ENCODE data around the gene ANKHD1.

Gene ANKHD1

DNA sequence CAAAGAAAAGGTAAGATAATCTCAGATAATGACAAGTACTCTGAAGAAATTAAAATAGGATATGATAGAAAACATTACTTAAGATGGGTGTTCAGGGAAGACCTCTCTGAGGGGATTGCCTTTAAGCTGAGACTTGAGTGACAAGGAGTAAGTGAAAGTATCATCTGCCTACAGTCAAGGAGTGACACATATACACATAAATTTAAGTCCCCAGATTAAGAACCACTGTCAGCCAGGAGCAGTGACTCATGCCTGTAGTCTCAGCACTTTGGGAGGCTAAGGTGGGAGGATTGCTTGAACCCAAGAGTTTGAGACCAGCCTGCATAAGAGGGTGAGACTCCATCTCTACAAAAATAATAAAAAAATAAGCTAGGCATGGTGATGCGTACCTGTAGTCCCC lies 19.7 kb upstream of the ANKHD1 start:
- H3K4me3 ChIP-seq (replicated peaks; ENCODE audit: low read depth, low read length): no peak overlapping the region
- TF ChIP-seq, protein P1, sequence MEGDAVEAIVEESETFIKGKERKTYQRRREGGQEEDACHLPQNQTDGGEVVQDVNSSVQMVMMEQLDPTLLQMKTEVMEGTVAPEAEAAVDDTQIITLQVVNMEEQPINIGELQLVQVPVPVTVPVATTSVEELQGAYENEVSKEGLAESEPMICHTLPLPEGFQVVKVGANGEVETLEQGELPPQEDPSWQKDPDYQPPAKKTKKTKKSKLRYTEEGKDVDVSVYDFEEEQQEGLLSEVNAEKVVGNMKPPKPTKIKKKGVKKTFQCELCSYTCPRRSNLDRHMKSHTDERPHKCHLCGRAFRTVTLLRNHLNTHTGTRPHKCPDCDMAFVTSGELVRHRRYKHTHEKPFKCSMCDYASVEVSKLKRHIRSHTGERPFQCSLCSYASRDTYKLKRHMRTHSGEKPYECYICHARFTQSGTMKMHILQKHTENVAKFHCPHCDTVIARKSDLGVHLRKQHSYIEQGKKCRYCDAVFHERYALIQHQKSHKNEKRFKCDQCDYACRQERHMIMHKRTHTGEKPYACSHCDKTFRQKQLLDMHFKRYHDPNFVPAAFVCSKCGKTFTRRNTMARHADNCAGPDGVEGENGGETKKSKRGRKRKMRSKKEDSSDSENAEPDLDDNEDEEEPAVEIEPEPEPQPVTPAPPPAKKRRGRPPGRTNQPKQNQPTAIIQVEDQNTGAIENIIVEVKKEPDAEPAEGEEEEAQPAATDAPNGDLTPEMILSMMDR (IDR thresholded peaks at IDR 0.05; ENCODE audit: insufficient read depth, low read length, poor library complexity, severe bottlenecking): no peak
- H3K36me3 ChIP-seq (ENCODE audit: control insufficient read depth, insufficient read depth, low read length): no peaks in the 10 kb centered on the region
- no peak for DNase-seq (ENCODE audit: extremely low read depth, insufficient read length)
- no peaks in the 10 kb centered on the region for H3K27me3 ChIP-seq (replicated peaks; ENCODE audit: control insufficient read depth, insufficient read depth, low read length)

DNA sequence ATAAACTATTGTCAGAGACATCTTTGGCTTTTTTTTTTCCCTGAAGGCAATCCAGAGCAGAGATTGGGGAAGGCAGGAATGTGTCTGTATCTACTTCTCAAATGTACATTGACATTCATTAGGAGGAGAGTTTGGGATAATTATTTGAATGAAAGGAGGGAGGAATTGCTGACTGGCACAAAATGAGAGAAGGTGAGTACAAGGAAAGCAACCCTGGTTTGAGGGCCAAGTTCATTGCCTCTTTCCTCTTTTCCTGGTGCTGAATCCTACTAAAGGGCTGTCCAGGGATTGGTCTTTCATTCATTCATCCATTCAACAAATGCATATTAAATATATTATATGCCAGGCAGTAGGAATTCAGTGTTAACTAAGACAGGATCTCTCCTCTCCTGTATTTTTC lies 18.8 kb upstream of the ANKHD1 start:
- DNase-seq (ENCODE audit: extremely low read depth, insufficient read length): no peak
- Histone ChIP-seq H3K27me3 (replicated peaks; ENCODE audit: control insufficient read depth, insufficient read depth, low read length) (no peaks in the 10 kb centered on the region), H3K36me3 (ENCODE audit: control insufficient read depth, insufficient read depth, low read length) (no peaks in the 10 kb centered on the region), H3K4me3 (replicated peaks; ENCODE audit: low read depth, low read length) (no peak overlapping the region)
- TF ChIP-seq, protein P1 (IDR thresholded peaks at IDR 0.05; ENCODE audit: insufficient read depth, low read length, poor library complexity, severe bottlenecking): no peak

DNA sequence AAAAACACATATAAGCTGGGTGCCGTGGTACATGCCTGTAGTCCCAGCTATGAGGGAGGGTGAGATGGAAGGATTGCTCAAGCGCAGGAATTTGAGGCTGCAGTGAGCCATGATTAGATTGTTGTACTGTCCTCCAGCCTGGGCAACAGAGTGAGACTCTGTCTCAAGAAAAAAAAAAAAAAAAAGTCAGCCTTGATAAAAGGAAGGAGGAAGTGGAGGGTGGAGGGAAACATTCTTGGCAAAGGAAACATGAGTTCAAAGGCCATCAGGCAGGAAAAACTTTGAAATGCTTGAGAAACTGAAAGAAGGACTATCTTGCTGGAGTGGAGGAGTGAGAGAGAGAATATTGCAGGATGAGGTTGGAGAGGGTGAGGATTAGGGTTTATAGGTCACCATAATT lies 18.3 kb upstream of the ANKHD1 start:
- no peak for DNase-seq (ENCODE audit: extremely low read depth, insufficient read length)
- no peak overlapping the region for H3K4me3 ChIP-seq (replicated peaks; ENCODE audit: low read depth, low read length)
- H3K27me3 ChIP-seq (replicated peaks; ENCODE audit: control insufficient read depth, insufficient read depth, low read length): no peaks in the 10 kb centered on the region
- TF ChIP-seq, protein P1 (IDR thresholded peaks at IDR 0.05; ENCODE audit: insufficient read depth, low read length, poor library complexity, severe bottlenecking): no peak
- H3K36me3 ChIP-seq (ENCODE audit: control insufficient read depth, insufficient read depth, low read length): no peaks in the 10 kb centered on the region

DNA sequence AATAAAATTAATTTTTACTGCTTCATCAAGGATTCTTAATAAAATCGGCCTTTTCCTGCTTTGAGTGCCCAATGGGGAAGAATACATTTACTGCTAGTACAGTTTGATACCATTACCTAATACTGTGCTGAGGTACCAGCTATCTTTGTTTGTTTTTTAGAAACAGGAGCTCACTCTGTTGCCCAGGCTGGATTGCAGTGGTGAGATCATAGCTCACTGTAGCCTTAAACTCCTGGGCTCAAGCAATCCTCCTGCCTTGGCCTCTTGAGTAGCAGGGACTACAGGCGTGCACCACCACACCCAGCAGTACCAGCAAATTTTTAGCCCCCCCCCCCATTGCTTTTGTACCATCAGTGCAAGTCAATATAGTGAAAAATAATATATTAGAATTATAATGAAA lies 13.6 kb upstream of the ANKHD1 start:
- Histone ChIP-seq H3K36me3 (ENCODE audit: control insufficient read depth, insufficient read depth, low read length) (no peaks in the 10 kb centered on the region), H3K4me3 (replicated peaks; ENCODE audit: low read depth, low read length) (no peak overlapping the region), H3K27me3 (replicated peaks; ENCODE audit: control insufficient read depth, insufficient read depth, low read length) (no peaks in the 10 kb centered on the region)
- TF ChIP-seq, protein P1 (IDR thresholded peaks at IDR 0.05; ENCODE audit: insufficient read depth, low read length, poor library complexity, severe bottlenecking): no peak
- no peak for DNase-seq (ENCODE audit: extremely low read depth, insufficient read length)

DNA sequence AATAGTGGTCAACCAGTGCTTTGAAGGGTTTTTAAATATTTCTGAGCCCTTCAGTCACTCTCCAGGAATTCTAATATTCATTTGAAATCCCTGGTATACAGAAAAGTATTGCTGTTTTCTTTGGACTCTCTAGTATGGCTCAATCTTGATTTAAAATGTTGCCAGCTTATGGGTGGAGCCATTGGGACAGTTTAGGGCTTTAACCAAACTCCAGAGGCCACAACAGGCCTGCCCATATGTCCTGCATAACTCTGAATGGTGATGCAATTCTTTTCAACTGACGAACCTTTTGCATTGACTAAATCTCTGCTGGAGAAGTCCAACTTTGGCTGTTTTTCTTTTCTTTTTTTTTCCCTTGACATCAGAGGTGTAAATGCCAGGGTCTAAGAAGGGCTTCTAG lies 10.3 kb upstream of the ANKHD1 start:
- Histone ChIP-seq H3K27me3 (replicated peaks; ENCODE audit: control insufficient read depth, insufficient read depth, low read length) (no peaks in the 10 kb centered on the region), H3K36me3 (ENCODE audit: control insufficient read depth, insufficient read depth, low read length) (no peaks in the 10 kb centered on the region), H3K4me3 (replicated peaks; ENCODE audit: low read depth, low read length) (no peak overlapping the region)
- no peak for DNase-seq (ENCODE audit: extremely low read depth, insufficient read length)
- TF ChIP-seq, protein P1 (IDR thresholded peaks at IDR 0.05; ENCODE audit: insufficient read depth, low read length, poor library complexity, severe bottlenecking): no peak

DNA sequence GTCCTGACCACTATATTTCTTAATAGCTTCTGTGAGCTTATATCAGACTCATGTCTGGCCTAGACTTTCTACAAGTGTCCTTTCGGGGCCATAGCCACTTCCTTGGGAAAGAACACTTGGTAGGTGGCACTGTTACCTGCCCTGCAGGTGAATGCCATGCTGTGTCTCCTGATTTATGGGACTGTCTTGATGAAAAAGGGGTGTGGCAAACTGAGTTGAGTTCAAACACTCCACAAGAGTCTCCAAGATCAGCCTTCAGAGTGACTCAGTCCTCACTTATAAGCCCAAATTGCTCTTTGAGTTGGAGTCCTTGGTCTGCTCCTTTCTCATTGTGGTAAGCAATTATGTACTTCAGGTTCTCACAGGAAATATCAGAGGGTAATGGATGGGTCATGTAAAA lies 9.9 kb upstream of the ANKHD1 start:
- Histone ChIP-seq H3K4me3 (replicated peaks; ENCODE audit: low read depth, low read length) (no peak overlapping the region), H3K36me3 (ENCODE audit: control insufficient read depth, insufficient read depth, low read length) (no peaks in the 10 kb centered on the region), H3K27me3 (replicated peaks; ENCODE audit: control insufficient read depth, insufficient read depth, low read length) (no peaks in the 10 kb centered on the region)
- TF ChIP-seq, protein P1 (IDR thresholded peaks at IDR 0.05; ENCODE audit: insufficient read depth, low read length, poor library complexity, severe bottlenecking): no peak
- no peak for DNase-seq (ENCODE audit: extremely low read depth, insufficient read length)

Measured in GM06990 (cell line).